H1 (cell line): ENCODE measurements around the gene TRAPPC2L. TPM values are rescaled to one million over a fixed set of nuclear protein-coding genes. Genes with fewer than 3 reads are reported as not detected.

Source experiments
- CTCF ChIA-PET: fragments of 300-600 bp; sonication (Branson Sonifier 250); formaldehyde crosslinking; loops from one replicate; lab custom pipeline; 2021; ENCODE audit not compliant: partially characterized antibody; lab: Charles Lee
- POLR2A ChIA-PET: fragments of 300-600 bp; sonication (Branson Sonifier 250); formaldehyde crosslinking; loops from one replicate; lab custom pipeline; 2021; ENCODE audit warnings: inconsistent platforms; ENCODE audit not compliant: partially characterized antibody; lab: Charles Lee
- DNase-seq, 2 experiments: peaks; one replicate each; pipeline versions ENCODE4 v3.0.0 to v3.0.0-alpha.2; 2010 to 2022; ENCODE audit warnings: low spot score in 2 of 2, low read depth in 1 of 2, mixed read lengths in 1 of 2
- FAIRE-seq: peaks from 2 replicates; lab custom pipeline; 2011; peaks lifted over from hg19 to GRCh38; lab: Jason Lieb, UNC
- H2AFZ ChIP-seq: 2 replicates; pipeline ENCODE4 v1.8.1; 2012; ENCODE audit warnings: low read length, inconsistent platforms
- H2AK5ac ChIP-seq: 2 replicates; pipeline ENCODE4 v1.6.1; 2013; ENCODE audit warnings: low read depth, low read length
- H2BK120ac ChIP-seq: replicated peaks from 2 replicates; pipeline ENCODE3; 2013; ENCODE audit warnings: low read depth, low read length, inconsistent platforms
- H2BK12ac ChIP-seq: 2 replicates; pipeline ENCODE4 v1.6.1; 2013; ENCODE audit warnings: low read depth, low read length
- H2BK15ac ChIP-seq: 2 replicates; pipeline ENCODE4 v1.6.1; 2013; ENCODE audit warnings: low read length
- H2BK20ac ChIP-seq: 2 replicates; pipeline ENCODE4 v1.6.1; 2013; ENCODE audit warnings: low read length
- H2BK5ac ChIP-seq: 2 replicates; pipeline ENCODE4 v1.6.1; 2013; ENCODE audit warnings: low read depth, low read length
- H3K14ac ChIP-seq: 2 replicates; pipeline ENCODE4 v1.6.1; 2013; ENCODE audit warnings: inconsistent platforms; ENCODE audit not compliant: insufficient read length
- H3K18ac ChIP-seq: 2 replicates; pipeline ENCODE4 v1.6.1; 2013; ENCODE audit warnings: low read length; ENCODE audit errors: extremely low read depth
- H3K23ac ChIP-seq: 2 replicates; pipeline ENCODE4 v1.6.1; 2013; ENCODE audit warnings: inconsistent platforms; ENCODE audit not compliant: insufficient read length
- H3K23me2 ChIP-seq: 2 replicates; pipeline ENCODE4 v1.6.1; 2013; ENCODE audit warnings: low read depth, low read length
- H3K27ac ChIP-seq: 2 replicates; pipeline ENCODE4 v1.6.1; 2011; ENCODE audit warnings: low read depth, low read length, inconsistent platforms
- H3K27me3 ChIP-seq, 4 experiments: replicated peaks in 1 of 4; 1 replicate in 1 of 4; 2 replicates in 3 of 4; pipeline versions ENCODE4 v1.6.1 to v1.8.1; 2011 to 2013; ENCODE audit warnings: low read length in 3 of 4, mild to moderate bottlenecking in 3 of 4, inconsistent platforms in 2 of 4, mixed read lengths in 2 of 4, moderate library complexity in 1 of 4; ENCODE audit not compliant: control insufficient read depth in 3 of 4, insufficient read depth in 3 of 4; ENCODE audit errors: extremely low read depth in 1 of 4
- H3K36me3 ChIP-seq, 4 experiments: 2 replicates each; pipeline versions ENCODE4 v1.6.1 to v1.8.1; 2011 to 2013; ENCODE audit warnings: mild to moderate bottlenecking in 4 of 4, low read length in 3 of 4, moderate library complexity in 2 of 4, control low read depth in 1 of 4, inconsistent platforms in 1 of 4; ENCODE audit not compliant: insufficient read depth in 4 of 4, control insufficient read depth in 2 of 4
- H3K4ac ChIP-seq: replicated peaks from 2 replicates; pipeline ENCODE3; 2013; ENCODE audit warnings: low read length, low read depth, mixed read lengths, inconsistent platforms; ENCODE audit not compliant: insufficient read length
- H3K4me1 ChIP-seq, 4 experiments: replicated peaks in 1 of 4; 1 replicate in 1 of 4; 2 replicates in 3 of 4; pipeline versions ENCODE4 v1.6.1 to v1.8.1; 2011 to 2013; ENCODE audit warnings: low read length in 3 of 4, inconsistent platforms in 2 of 4, mixed read lengths in 1 of 4; ENCODE audit not compliant: insufficient read depth in 4 of 4, control insufficient read depth in 3 of 4
- H3K4me2 ChIP-seq, 2 experiments: 2 replicates each; pipeline versions ENCODE4 v1.6.1 to v1.8.1; 2011 to 2013; ENCODE audit warnings: low read depth in 2 of 2, low read length in 2 of 2, control low read depth in 1 of 2, inconsistent platforms in 1 of 2, mild to moderate bottlenecking in 1 of 2; ENCODE audit not compliant: insufficient read depth in 1 of 2
- H3K4me3 ChIP-seq, 4 experiments: fragments of 200-600, 300-600 bp in 1 of 4; sonication (generic), shearing (Covaris generic), sonication (Bioruptor Twin) in 1 of 4; 2 replicates each; pipeline versions ENCODE4 v1.5.1 to v1.8.1; 2011 to 2016; ENCODE audit warnings: low read length in 4 of 4, low read depth in 3 of 4, control low read depth in 2 of 4, inconsistent platforms in 2 of 4, mild to moderate bottlenecking in 2 of 4, mixed read lengths in 1 of 4, moderate library complexity in 1 of 4; ENCODE audit not compliant: insufficient read depth in 2 of 4; ENCODE audit errors: extremely low read depth in 1 of 4
- H3K56ac ChIP-seq: replicated peaks from 2 replicates; pipeline ENCODE3; 2013; ENCODE audit warnings: low read depth, mild to moderate bottlenecking, mixed read lengths, low read length, inconsistent platforms; ENCODE audit not compliant: insufficient read length
- H3K79me1 ChIP-seq: 2 replicates; pipeline ENCODE4 v1.6.1; 2013; ENCODE audit warnings: low read depth, low read length, control low read depth
- H3K79me2 ChIP-seq, 2 experiments: 2 replicates each; pipeline versions ENCODE4 v1.6.1 to v1.8.1; 2012 to 2013; ENCODE audit warnings: low read length in 2 of 2, mild to moderate bottlenecking in 2 of 2, inconsistent platforms in 1 of 2; ENCODE audit not compliant: insufficient read depth in 2 of 2, control insufficient read depth in 1 of 2
- H3K9ac ChIP-seq, 4 experiments: replicated peaks in 1 of 4; 1 replicate in 1 of 4; 2 replicates in 3 of 4; pipeline versions ENCODE4 v1.6.1 to v1.8.1; 2011 to 2013; ENCODE audit warnings: low read depth in 3 of 4, low read length in 3 of 4, control low read depth in 2 of 4, mild to moderate bottlenecking in 2 of 4, moderate library complexity in 2 of 4, inconsistent platforms in 1 of 4; ENCODE audit errors: extremely low read depth in 1 of 4
- H3K9me3 ChIP-seq, 2 experiments: 2 replicates each; pipeline versions ENCODE4 v1.6.1 to v1.8.1; 2012 to 2013; ENCODE audit warnings: mild to moderate bottlenecking in 2 of 2, moderate library complexity in 2 of 2, control low read depth in 1 of 2, inconsistent platforms in 1 of 2, low read depth in 1 of 2, low read length in 1 of 2, mixed read lengths in 1 of 2; ENCODE audit not compliant: insufficient read depth in 2 of 2
- H4K20me1 ChIP-seq, 2 experiments: replicated peaks in 1 of 2; 2 replicates each; pipeline versions ENCODE3 to v1.8.1; 2011 to 2013; ENCODE audit warnings: inconsistent platforms in 2 of 2, low read length in 2 of 2, mild to moderate bottlenecking in 1 of 2; ENCODE audit not compliant: insufficient read depth in 2 of 2, control insufficient read depth in 1 of 2
- H4K5ac ChIP-seq: 2 replicates; pipeline ENCODE4 v1.6.1; 2013; ENCODE audit warnings: low read length, low read depth, mixed read lengths, inconsistent platforms; ENCODE audit not compliant: insufficient read length
- H4K8ac ChIP-seq: 2 replicates; pipeline ENCODE4 v1.8.0; 2013; ENCODE audit warnings: mild to moderate bottlenecking, moderate library complexity, low read length, inconsistent platforms; ENCODE audit not compliant: insufficient read depth; ENCODE audit errors: extremely low read depth
- H4K91ac ChIP-seq: replicated peaks from 2 replicates; pipeline ENCODE3; 2013; ENCODE audit warnings: low read length, mixed read lengths, inconsistent platforms; ENCODE audit not compliant: insufficient read length
- SIRT6 ChIP-seq: IDR thresholded peaks from one replicate; pipeline ENCODE4 v1.7.1; 2012; ENCODE audit warnings: low read length, inconsistent platforms
- WGBS, 2 experiments: shearing (Covaris generic) in 1 of 2; methylation state at CpG; one replicate each; pipeline versions ENCODE4 v1.1.6 to v1.1.7; 2013 to 2015; ENCODE audit warnings: low lambda C conversion rate in 2 of 2, mixed read lengths in 2 of 2, inconsistent platforms in 1 of 2, low coverage in 1 of 2, missing lambda C conversion rate in 1 of 2; ENCODE audit not compliant: insufficient replicate concordance in 2 of 2, insufficient coverage in 1 of 2, insufficient read length in 1 of 2; ENCODE audit errors: extremely low coverage in 1 of 2, missing lambda C conversion rate in 1 of 2; 5-methylcytosine and 5-hydroxymethylcytosine counted together
- polyA plus RNA-seq, 7 experiments: library from polyadenylated mRNA; depleted of rRNA in 3 of 7; stranded (reverse) in 5 of 7; unstranded in 2 of 7; fragments of >200 nt in 5 of 7; fragments of 200-250 nt in 2 of 7; gene quantifications; 1 replicate in 5 of 7; 2 replicates in 1 of 7; 4 replicates in 1 of 7; pipeline versions ENCODE4 v1.2.1 to v1.2.3, GENCODE V29; 2011 to 2013; ENCODE audit warnings: missing spikeins in 2 of 7, mixed read lengths in 2 of 7
- total RNA-seq: library from RNA; stranded (reverse); fragmentation: NEBNext Ultra II Directional; extraction: Animal tissue kit (Norgen Biotek cat#: 25700); gene quantifications from 2 replicates; pipeline ENCODE4 v1.2.1, GENCODE V29; 2021

Gene TRAPPC2L
- total and polyA plus RNA-seq, 2 of the 8 experiments (the other 6 are each of a cell fraction or from before 2014, with no cell fraction given) = 98.7 to 133 TPM

GRCh38 chr16:88888461-88889387 lies 31.8 kb downstream of the TRAPPC2L start:
- Histone ChIP-seq H3K9ac (no peak overlapping the region), H4K5ac (no peak overlapping the region)

More at GRCh38 chr16:88888461-88889387, 31.8 kb downstream of the TRAPPC2L start:
- no peak for DNase-seq
- no peak overlapping the region for H3K4me2 ChIP-seq
- no peaks in the 10 kb centered on the region for H3K36me3 ChIP-seq
- no peak overlapping the region for H3K4me3 ChIP-seq
- H4K20me1 ChIP-seq = no peaks in the 10 kb centered on the region
- H2BK20ac ChIP-seq = no peak overlapping the region
- H2AFZ ChIP-seq = no peak overlapping the region
- H2BK120ac ChIP-seq = no peak overlapping the region
- no peaks in the 10 kb centered on the region for H3K79me2 ChIP-seq
- H2BK5ac ChIP-seq = no peak overlapping the region
- H3K56ac ChIP-seq = no peak overlapping the region
- no peak overlapping the region for H3K14ac ChIP-seq
- 82% methylated on average over 8 of the region's 30 CpGs; no CpG with 5 or more reads in 1 of the 2 experiments for WGBS, 2 experiments
- CTCF ChIA-PET = no interaction called here
- 0 out of 7 replicates have a peak, but pooled peaks cover 0 to 2% (median 0%) of the 10 kb centered on the region in 4 experiments for H3K27me3 ChIP-seq
- H4K8ac ChIP-seq = no peak overlapping the region
- H3K23ac ChIP-seq = no peak overlapping the region
- H2BK12ac ChIP-seq = no peak overlapping the region
- H3K27ac ChIP-seq = no peak overlapping the region
- H2BK15ac ChIP-seq = no peak overlapping the region
- no peaks in the 10 kb centered on the region for H3K79me1 ChIP-seq
- TF ChIP-seq SIRT6 = no peak
- H3K18ac ChIP-seq = no peak overlapping the region
- no peaks in the 10 kb centered on the region for H3K23me2 ChIP-seq
- POLR2A ChIA-PET = no interaction called here
- no peaks in the 10 kb centered on the region for H3K9me3 ChIP-seq
- H3K4me1 ChIP-seq = peaks cover 0 to 4% (median 0%) of the 10 kb centered on the region in 4 experiments; a peak in 1 of 7 replicates
- H2AK5ac ChIP-seq = no peak overlapping the region
- H4K91ac ChIP-seq = no peak overlapping the region
- H3K4ac ChIP-seq = no peak overlapping the region
- no peak for FAIRE-seq
